ENCODE data around the gene MAP7D1.
"Not testable (repeated sequence)": the region's sequence is repeated elsewhere in the genome, so short reads cannot be mapped to it uniquely, and the experiment has no call there.

MAP7D1 gene

DNA sequence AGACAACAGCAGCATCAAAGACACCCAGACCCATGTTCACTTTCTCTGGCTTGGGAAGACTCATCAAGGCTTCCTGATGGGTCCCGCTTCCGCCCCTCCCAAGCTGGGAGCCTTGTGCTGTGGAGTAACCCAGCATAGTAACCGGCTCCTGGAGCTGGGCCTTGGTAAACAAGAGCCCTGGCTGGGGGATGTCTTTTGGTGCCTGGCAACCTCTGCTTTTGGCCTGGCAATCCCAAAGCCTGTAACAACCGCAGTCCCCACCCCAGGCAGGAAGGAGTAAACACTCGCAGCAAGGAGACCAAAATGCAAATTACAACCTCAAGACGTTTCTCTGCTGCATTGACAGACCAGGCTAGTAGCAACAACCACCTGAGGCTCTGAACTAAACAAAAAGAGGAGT lies 51.4 kb downstream of the MAP7D1 start:
- DNase-seq = no peak

DNA sequence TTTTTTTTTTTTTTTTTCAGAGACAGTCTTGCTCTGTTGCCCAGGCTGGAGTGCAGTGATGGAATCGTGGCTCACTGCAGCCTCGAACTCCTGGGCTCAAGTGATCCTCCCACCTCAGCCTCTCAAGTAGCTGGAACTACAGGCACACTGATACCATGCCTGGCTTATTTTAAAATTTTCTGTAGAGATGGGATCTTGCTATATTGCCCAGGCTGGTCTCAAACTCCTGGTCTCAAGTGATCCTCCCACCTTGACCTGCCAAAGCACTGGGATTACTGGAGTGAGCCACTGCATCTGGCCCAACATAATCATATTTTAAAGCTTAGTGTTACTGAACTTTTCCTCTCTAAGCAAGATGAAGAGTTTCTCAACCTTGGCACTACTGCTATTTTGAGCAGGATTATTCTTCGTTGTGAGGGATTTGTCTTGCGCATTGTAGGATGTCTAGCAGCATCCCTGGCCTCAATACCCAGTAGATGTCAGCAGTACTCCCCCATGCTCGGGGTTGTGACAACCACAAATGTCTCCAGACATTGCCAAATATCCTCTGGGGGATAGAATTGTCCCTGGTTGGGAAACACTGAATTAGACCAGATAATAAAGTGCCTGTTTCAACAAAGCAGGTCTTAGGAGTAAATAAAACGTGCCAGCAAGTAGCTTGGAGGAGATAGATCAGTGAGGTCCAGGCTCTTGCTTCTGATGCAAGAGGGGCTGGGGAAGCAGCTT lies 53.2 kb downstream of the MAP7D1 start:
- no peak for DNase-seq

DNA sequence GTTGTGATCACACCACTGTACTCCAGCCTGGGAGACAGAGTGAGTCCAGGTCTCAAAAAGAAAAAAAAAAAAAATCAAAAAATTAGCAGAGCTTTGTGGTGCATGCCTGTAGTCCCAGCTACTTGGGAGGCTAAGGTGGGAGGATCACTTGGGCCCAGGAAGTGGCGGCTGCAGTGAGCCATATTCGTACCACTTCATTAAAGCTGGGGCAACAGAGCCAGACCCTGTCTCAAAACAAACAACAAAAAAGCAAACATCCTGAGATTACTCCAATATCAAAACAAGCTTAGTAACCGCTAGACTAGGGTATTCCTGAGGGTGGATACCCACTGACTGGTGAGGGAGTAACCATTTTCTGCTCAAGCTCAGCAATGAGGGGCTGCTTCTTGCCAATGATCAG lies 55.3 kb downstream of the MAP7D1 start:
- no peak for DNase-seq

DNA sequence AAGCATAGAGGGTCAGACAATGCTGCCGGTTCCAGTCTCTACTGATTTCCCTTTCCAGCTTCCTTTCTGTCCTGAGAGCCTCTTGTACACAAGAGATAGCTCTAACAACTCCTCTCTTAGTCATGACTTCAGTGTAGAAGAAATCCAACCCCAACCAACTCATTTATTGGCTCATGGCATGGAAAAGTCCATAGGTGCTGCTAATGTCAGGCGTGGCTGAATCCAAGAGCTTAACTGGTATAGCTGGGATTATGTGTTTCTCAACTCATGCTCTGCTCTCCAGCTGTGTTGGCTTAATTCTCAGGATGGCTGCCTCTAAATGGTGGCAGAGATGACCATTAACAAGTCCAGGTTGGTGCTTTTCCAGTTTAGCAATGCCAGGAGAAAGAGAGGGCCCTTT lies 55.9 kb downstream of the MAP7D1 start:
- no peak for DNase-seq

DNA sequence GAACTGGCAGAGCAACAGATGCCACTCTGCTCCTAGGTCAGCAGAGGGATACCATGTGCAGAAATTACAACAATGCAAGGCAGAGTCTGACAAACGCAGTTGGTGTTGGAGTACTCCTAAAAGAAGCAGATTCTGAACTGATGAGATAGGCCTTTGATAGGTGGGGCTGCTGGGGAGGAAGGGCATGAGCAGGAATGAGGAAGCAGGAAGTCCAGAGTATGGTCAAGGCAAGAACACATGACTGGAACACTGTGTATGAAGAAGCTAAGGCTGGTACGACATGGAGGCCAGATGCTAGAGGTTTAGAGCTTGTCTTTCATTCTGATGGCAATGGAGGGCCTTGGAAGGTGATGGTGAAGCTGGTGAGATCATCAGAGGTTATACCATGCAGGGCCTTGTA lies 56.8 kb downstream of the MAP7D1 start:
- DNase-seq = no peak

DNA sequence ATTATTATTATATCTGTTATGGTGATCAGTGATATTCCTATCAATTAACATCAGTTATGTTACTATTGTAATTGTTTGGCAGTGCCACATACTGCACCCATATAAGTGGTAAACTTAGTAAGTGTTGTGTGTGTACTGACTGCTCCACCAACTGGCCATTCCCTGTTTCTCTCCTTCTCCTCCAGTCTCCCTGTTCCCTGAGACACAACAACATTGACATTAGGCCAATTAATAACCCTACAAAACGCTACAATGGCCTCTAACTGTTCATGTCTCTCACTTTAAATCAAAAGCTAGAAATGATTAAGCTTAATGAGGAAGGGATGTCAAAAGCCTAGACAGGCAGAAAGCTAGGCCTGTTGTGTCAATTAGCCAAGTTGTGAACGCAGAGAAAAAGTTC lies 61.7 kb downstream of the MAP7D1 start:
- DNase-seq = peak; percentile 17

DNA sequence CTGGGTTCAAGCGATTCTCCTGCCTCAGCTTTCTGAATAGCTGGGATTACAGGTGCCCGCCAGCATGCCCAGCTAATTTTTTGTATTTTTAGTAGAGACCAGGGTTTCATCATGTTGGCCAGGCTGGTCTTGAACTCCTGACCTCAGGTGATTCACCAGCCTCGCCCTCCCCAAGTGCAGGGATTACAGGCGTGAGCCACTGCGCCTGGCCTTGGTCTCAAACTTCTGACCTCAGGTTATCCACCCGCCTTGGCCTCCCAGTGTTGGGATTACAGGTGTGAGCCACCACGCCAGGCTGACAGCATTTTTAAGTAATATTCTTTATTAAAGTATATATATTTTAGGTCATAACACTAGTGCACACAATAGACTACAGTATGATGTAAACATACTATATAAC lies 65.9 kb downstream of the MAP7D1 start:
- not testable (repeated sequence) for DNase-seq

DNA sequence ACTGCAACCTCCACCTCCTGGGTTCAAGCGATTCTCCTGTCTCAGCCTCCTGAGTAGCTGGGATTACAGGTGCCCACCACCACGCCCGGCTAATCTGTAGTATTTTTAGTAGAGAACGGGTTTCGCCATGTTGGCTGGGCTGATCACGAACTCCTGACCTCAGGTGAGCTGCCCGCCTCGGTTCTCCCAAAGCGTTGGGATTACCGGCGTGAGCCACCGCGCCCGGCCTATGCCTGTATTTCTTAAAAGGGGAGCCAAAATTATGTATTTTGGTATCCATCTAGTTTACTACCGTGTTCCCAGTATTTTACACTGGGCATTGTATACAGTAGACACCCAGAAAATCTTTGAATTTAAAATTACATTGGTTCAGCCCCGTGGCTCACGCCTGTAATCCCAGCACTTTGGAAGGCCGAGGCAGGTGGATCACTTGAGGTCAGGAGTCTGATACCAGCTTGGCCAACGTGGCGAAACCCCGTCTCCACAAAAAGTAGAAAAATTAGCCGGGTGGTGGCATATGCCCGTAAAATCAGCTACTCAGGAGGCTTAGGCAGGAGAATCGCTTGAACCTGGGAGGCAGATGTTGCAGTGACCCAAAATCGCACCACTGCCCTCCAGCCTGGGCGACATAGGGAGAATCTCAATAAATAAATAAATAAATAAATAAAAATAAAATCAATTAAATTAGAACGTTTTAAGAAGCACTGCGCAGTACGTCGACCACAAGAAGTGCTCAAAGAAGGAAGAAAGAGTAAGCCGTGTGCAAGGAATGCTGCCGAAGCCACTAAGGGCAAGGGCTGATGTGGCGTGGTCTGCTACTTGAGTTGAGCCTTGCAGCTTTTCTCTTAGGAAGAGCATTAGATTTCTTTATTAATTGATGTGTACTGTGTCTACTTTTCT lies 66.8 kb downstream of the MAP7D1 start:
- DNase-seq = no peak

DNA sequence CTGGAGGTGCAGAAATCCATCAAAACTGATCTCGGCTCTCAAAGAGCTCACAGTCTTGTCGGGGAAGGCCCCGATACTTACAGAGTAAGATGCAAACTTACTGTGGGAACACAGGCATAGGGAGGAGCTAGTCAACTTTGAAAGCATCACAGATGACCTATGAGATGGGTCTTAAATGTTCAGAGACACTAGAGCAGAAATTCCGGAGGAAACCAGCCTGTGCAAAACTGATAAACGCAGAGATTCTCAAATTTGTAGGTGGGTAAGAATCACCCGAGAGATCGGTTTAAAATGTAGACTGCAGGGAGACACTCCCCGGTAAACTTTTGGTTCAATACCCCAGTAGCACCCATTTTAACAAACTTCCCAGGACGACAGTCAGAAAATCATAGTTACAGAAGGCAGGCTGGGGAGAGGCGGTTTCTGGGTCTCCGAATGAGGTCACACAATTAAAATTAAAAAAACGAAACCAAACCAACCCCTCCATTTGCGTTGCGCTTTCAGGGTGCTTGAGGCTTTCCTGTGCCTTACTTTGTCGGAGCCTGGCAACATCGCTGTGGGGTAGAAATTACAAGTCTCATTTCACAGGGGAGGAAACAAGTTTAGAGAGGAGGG lies 67.5 kb downstream of the MAP7D1 start:
- peak; percentile 55 for DNase-seq

DNA sequence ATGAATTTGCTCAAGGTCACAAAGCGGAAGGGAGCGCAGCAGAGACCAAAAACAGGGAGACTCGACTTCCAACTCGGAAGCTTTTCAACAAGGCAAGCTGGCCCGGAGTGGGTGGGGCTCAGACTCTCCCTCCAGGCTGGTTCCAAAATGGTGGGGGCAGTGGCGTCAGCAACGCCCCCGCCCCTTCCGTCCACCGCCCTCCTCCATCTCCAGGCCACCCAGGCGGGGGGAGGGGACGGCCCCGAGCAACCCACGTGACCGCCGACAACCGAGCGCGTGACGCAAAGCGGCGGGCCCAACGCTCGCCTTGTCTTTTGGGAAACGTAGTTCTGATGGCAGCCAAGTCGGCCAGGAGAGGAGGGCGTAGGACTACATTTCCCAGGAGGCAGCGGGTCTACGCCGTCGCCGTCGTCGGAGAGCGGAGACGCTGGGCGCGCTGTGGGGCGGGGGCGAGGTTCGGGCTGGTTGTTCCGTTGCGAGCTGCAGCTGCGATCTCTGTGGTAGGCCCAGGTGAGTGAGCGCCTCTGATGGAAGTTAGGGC lies 68.1 kb downstream of the MAP7D1 start, which contains the start of gene THRAP3:
TSS of gene THRAP3 (plus strand) at position 448 of the 541 bp plus-strand sequence. CDS start 58,121 bp downstream, outside the sequence.
- peak; percentile 100 for DNase-seq

DNA sequence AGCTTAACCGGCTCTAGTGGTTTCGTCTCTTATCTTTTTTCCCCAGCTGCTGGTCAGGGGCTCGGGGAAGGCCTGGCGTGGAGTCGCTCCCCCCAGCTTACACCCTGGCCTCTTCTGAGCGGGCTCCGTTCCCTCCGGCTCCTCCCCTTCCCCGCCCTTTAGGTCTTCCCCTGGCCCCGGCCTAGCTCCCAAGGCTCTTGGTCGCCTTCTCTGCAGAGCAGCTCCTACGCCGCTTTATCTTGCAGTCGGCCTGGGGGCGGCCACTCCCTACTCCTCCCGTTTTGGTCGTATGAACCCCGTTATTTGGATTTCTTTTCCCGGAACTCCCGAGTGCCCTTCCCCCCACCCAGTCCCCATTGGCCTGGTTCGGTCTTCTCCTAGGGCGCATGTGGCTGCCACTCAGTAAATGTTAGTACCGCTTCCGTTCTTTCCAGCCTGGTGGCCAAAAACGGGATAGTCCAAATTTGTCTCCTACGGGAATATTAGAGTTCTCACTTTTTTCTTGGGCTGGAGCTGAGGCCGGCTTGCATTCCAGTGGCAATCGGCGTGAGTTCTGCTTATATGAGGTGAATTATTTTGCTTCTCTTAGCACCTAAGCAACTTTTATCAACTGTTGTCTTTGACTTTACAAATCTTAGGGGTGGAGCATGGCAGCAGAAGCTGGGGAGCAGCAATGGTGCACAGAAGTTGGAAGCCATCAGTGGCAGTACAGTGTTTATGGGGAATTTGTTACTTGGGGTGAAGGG lies 68.8 kb downstream of the MAP7D1 start:
- peak; percentile 94 for DNase-seq

DNA sequence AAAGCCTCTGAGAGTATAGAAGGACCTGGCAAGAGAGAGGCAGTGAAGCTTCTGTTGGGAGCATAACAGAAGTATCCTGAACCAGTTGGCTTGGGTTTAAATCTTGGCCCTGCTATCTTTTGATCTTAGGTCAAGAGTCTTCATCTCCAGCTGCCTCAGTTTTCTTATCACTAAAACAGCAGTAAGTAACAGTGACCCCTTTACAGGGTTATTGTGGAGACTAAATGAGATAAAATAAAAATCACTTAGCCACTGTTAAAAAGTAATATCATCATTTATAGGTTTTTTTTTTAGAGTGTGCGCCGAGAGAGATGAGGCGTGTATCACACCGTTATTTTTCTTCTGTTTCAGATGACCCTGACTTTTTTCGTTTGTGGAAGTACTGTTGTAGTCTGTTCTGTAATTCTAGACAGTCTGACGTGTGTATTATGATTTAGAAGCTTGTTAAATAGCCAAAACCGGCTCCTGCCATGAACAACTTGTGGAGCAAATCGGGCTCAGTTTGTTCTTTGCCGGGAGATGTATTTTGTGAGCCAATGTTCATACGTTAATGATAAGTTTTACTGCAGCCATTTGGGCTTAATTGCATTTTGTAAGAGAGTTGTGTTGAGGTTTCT lies 69.4 kb downstream of the MAP7D1 start:
- DNase-seq = no peak

DNA sequence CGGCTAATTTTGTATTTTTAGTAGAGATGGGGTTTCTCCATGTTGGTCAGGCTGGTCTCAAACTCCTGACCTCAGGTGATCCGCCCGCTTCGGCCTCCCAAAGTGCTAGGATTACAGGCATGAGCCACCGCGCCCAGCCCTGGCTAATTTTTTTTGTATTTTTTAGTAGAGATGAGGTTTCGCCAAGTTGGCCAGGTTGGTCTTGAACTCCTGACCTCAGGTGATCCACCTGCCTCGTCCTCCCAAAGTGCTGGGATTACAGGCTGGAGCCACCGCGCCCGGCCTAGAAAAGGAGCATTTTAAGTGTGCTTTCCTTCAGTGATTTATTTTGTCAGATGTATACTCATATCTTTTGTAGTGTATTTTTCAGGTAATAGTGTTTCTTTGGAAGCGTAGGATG lies 74.3 kb downstream of the MAP7D1 start:
- not testable (repeated sequence) for DNase-seq
